GM18517 (cell line): ENCODE data around the gene OMA1.

Experiments used
- ATAC-seq: cut with Tn5 transposase; IDR thresholded peaks from one replicate; pipeline ENCODE4 v1.9.1; 2021; ENCODE audit warnings: mild to moderate bottlenecking, moderate library complexity; ENCODE audit not compliant: unreplicated experiment

Gene OMA1

GRCh38 chr1:58434607-58435006, 111.9 kb downstream of the OMA1 start:
- no peak for ATAC-seq

- no peak for ATAC-seq
These were observed 112.3 kb downstream of the OMA1 start for GRCh38 chr1:58434181-58434580.

GRCh38 chr1:58432851-58433668, 113.5 kb downstream of the OMA1 start:
- ATAC-seq = no peak

- ATAC-seq = no peak
These were observed 114.5 kb downstream of the OMA1 start for GRCh38 chr1:58431901-58432620.
